Breast epithelium (tissue), 3 donors: ENCODE measurements around the gene SRP9.

Experiments
- POLR2A ChIP-seq: fragments of 450-650 bp; IDR thresholded peaks from one replicate; pipeline ENCODE4 v1.6.1; 2016; ENCODE audit warnings: antibody characterized with exemption, mild to moderate bottlenecking, moderate library complexity
- POLR2AphosphoS5 ChIP-seq, 3 donors: sonication (generic); formaldehyde crosslinking; IDR thresholded peaks; one replicate each; pipeline ENCODE4 v1.6.1; 2017; ENCODE audit warnings: antibody characterized with exemption in 3 of 3
- TF ChIP-seq, protein P1 (sequence below), 3 donors: fragments of 450-650 bp; IDR thresholded peaks; one replicate each; pipeline ENCODE4 v1.5.1; 2016 to 2017; ENCODE audit warnings: antibody characterized with exemption in 3 of 3, mild to moderate bottlenecking in 3 of 3, moderate library complexity in 3 of 3

DNA sequence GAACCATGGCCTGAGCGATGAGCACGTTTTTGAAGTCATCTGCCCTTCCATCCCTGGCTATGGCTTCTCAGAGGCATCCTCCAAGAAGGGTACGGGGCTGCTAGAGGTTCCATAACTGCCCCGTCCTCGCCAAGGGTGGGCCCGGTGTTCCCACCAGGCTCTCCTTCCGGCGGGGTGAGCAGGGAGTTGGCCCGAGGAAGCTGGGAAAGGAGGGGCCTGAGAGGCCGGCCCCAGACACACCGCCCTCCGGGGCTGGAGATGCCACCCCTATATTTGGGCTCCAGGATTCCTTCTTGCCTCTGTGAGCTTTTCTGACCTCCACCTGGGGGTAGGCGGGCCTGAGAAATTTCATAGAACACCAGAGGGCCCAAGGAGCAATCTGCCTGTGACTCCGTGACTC, 61.2 kb downstream of the SRP9 start:
- TF ChIP-seq, protein P1, sequence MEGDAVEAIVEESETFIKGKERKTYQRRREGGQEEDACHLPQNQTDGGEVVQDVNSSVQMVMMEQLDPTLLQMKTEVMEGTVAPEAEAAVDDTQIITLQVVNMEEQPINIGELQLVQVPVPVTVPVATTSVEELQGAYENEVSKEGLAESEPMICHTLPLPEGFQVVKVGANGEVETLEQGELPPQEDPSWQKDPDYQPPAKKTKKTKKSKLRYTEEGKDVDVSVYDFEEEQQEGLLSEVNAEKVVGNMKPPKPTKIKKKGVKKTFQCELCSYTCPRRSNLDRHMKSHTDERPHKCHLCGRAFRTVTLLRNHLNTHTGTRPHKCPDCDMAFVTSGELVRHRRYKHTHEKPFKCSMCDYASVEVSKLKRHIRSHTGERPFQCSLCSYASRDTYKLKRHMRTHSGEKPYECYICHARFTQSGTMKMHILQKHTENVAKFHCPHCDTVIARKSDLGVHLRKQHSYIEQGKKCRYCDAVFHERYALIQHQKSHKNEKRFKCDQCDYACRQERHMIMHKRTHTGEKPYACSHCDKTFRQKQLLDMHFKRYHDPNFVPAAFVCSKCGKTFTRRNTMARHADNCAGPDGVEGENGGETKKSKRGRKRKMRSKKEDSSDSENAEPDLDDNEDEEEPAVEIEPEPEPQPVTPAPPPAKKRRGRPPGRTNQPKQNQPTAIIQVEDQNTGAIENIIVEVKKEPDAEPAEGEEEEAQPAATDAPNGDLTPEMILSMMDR (IDR thresholded peaks at IDR 0.05), result no peak
- TF ChIP-seq POLR2A, result no peak
- TF ChIP-seq POLR2AphosphoS5 (IDR thresholded peaks at IDR 0.05), result no peak
